T-helper 1 cell (primary cell): ENCODE data around the gene RRP8.

Experiments
- DNase-seq, 5 donors: peaks; one replicate each; pipeline ENCODE4 v3.0.0-alpha.2; 2012 to 2020

The RRP8 gene

DNA sequence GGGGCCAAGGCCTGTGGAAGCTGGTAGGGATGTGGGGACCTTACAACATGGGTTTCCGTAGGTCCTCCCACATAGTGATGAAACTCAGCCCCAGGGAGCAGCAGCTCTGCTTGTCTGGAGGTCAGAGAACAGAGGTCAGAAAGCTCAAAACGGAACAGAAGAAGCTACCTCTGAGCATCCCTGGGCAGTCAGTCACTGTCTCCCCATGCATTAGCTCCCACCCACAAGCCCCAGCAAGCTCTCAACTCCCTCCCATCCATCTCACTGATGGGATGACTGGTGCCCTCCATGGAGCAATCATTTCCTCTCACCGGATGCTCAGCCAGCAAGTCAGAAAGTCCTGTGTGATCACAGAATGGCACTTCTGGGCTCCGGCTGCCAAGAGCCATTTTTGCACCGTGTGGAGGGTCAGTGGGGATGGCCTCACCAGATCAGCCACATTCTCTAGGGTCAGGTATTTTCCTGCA lies 13.9 kb upstream of the RRP8 start:
- DNase-seq: no peak

DNA sequence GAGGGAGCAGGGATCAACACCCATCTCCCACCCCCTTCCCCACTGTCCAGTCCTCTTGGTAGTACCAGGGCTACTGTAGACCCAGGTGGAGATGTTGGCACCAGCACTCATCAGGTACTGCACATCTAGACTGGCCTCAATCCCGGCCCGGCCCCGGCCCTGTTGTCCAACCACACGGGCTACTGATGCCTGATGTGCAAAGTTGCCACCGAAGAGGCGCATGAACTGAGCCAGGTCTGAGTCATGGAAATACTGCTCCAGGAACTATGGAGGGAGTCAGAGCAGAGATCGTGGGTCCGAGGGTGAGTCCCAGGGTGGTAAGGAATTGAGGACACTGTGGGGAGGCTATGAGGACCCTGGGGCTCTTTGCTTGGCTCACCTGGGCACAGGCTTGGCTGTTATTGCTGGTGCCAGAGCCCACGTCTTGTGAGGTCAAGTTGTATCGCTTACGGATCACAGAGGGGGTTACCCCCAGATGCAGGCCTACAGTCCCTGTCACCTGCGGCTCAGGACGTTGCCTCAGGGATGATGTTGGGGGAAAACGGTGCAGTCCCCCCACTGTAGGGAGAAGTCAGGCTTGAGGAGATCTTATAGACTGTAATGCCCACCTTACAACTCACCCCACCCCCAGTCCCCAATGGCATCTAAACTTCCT lies 13.3 kb upstream of the RRP8 start:
- no peak for DNase-seq

DNA sequence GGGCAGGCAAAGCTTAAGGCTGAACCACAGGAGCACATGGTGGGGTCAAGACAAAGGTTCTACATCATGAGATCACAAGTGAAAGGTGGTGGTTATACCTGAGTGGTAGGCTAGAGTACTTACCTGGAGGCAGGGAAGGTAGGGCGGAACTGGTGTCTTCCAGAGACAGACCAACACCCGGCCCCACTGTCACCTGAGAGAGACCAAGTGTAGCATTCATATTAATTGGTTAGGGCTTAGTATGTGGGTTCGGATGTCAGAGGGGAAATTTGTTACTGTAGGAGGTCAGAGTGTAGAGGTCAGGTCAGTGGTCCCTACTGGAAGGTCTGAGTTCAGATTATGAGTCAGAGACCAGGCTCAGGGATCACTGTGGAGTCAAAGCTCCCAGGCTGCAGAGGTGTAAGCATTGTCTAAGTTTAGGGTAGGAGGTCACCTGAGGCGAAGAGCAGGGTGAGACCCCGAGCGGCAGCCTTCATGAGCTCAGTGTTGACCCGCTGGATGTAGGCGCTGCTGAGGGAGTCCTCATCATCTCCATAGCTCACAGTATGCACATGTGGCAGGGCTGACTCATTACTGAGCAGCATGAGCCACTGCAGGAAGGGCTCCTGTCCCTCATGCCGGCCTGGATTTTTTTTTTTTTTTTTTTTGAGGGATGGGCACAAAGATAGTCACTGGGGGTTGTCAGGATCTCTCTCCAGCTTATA lies 12.6 kb upstream of the RRP8 start:
- DNase-seq: no peak

DNA sequence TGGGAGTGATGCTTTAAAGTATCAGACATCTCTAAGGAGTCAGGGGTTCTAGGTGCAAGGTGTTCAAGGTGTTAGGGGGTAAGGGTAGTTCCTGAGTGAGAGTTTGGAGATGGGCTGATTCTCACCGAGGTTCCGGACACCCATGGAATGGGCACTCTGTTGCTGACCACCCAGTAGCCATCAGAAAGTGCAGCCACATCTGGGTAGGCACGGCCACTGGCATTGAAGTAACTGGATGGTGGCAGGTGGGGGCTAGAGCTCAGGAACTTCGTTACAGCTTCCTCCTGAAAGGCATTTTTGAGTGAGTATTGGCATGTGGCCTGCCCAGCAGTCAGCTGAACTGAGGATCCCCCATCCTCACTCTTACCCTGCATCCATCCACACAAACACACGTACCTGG lies 11.6 kb upstream of the RRP8 start:
- DNase-seq: no peak

DNA sequence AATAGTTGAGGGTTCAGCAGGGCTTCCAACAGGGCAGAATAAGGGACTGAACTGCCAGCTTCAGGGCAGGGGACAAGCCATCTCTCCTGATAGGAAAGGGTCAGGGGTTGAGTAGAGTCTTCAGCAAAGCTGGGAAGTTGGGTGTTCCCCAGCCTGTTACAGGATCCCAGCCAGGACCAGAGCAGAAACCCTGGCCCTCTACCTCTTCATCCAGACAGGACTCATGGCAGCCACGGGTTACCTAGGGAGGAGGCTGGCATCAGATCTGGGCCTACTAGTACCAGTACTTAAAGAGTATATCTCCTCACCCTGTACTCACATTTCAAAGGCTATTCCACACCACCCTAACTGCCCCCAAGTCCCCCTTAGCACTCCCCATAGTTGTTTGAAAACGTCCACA lies 11.0 kb upstream of the RRP8 start:
- DNase-seq: no peak

DNA sequence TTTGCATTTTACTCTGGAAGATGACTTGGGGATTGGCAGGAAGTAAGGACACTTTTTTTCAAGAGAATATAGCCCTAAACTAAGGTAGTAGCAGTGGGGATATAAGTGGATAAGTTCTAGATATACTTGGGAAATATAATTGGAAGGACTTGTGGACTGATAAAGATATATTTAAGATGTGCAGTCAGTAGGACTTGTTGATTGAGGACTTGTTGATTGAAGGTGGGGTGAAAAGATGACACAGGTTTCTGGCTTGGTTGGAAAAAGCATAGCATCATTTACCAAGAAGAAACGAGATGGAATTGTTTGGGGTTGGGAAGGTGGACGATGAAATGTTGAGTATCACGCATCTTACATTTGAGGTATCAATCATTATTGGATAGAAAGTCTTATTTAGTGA lies 10.1 kb upstream of the RRP8 start:
- no peak for DNase-seq

DNA sequence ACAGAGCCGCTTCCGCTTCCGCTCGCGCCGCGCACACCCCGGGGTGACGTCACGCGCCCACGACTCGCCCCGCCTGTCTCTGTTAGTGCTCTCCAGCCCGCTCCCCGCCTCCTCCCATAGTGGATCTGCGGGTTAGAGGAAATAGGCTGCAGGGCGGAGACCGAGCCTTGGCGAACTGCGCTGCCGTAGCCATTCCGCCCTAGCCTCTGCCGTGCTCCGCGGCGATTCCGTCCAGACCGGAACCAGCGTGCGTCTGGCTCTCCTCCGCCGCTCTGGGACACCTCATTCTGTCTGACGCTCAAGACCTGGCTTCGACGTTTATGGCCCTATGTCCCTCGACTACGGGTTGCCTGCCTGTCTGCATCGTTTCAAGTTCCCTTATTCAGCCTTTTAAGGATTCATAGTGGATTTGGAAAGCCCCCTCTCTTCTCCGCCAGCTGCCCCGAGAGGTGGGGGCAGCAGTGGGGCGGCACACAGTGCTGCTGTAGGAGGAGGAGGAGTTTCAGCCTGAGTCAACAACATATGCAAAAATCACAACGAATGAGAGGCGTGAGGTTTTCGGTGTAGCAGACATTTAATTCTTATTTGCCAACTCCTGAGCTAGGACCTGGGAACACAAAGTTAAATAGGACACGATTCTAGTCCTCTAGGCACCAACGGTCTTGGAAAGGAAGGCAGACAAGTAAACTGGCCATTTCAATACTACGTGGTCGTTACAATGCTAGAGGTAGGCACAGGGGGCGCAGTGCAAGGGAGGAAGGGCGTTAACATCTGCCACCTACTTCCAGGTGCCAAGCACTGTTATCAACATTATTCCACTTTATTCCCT lies 9.0 kb upstream of the RRP8 start, which contains the start of gene TAF10:
TAF10 (minus strand) TSS at position 4 of the 829 bp plus-strand sequence. CDS start 27 bp downstream, outside the sequence.
- peak; percentile 92 to 96 (median 95) for DNase-seq

DNA sequence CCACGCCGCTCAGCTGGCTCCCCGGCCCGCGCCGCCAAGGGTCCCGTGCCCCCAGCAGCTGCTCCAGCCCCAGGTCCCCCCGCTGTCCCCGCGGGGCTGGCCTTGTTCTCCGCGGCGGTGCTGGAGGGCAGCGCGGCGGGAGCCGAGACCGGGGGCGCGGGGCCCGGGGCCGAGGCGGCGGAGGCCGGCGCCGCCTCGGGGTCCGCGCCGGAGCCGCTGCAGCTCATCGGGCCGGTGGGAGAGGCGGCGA lies 8.5 kb upstream of the RRP8 start:
- peak in 1 of 5 donors; percentile 36 for DNase-seq

DNA sequence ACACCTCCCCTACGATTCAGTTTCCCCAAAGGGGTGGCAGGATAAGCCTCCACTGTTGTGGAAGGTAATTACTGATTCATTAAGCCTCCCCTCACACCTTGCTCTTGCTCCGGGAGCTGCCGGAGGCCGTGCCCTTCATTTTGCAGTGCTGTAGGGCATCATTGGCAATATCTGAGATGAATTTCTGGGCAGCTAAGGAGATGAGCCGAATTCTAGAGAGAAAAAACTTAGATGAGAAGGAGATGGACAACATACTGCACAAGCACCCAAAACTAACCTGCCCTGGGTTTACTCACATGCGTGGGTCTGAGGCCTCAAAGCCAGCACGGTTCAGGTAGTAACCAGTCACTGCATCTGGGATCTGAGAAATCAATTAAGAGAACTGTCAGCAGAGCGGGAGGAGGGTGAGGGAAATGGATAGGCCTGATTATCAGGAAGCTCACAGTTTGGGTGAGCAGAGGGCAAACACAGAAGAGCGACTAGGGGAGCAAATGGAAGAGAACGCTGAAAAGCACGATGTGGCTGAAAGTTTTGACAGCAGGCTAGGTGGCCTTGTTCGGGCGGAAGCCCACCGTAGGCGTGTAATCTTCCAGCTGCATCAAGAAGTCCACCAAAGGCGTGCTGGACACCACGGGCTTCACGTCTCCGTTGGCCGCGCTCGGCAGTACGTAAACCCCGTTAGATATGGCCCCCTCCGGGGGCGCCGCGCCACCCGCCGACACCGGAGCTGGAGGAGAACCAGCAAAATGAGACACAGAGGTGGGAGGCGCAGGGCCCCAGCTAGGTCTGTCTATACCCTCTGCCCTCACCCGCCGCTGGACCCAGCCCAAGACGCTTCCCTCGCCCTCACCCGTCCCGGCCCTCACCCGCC lies 7.9 kb upstream of the RRP8 start:
- DNase-seq: peak in 1 of 5 donors; percentile 22

DNA sequence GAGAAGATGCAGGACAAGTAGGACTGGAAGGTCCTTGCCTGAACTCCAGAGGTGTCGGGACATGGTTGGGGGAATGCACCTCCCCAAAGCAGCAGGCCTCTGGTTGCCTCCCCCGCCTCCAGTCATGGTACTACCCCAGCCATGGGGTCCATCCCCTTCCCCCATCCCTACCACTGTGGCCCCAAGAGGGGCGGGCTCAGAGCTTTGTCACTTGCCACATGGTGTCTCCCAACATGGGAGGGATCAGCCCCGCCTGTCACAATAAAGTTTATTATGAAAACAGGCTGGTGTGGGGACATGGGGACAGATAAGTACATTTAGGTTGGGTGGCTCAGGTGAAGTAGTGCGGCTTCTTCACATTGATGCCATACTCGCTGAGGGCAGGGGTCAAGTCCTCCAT lies 7.2 kb upstream of the RRP8 start:
- no peak for DNase-seq

DNA sequence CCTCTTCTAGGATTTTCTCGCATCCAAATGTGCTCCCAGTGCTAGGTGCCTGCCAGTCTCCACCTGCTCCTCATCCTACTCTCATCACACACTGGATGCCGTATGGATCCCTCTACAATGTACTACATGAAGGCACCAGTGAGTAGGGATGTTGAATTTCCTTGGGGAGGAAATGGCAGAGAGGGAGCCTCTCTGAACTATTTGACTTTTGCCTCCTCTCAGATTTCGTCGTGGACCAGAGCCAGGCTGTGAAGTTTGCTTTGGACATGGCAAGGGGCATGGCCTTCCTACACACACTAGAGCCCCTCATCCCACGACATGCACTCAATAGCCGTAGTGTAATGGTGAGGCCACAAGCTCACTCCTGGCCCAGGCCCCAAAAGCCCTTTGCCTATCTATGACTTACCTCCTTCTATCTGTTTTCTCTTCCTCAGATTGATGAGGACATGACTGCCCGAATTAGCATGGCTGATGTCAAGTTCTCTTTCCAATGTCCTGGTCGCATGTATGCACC lies 6.1 kb upstream of the RRP8 start:
- DNase-seq: no peak

DNA sequence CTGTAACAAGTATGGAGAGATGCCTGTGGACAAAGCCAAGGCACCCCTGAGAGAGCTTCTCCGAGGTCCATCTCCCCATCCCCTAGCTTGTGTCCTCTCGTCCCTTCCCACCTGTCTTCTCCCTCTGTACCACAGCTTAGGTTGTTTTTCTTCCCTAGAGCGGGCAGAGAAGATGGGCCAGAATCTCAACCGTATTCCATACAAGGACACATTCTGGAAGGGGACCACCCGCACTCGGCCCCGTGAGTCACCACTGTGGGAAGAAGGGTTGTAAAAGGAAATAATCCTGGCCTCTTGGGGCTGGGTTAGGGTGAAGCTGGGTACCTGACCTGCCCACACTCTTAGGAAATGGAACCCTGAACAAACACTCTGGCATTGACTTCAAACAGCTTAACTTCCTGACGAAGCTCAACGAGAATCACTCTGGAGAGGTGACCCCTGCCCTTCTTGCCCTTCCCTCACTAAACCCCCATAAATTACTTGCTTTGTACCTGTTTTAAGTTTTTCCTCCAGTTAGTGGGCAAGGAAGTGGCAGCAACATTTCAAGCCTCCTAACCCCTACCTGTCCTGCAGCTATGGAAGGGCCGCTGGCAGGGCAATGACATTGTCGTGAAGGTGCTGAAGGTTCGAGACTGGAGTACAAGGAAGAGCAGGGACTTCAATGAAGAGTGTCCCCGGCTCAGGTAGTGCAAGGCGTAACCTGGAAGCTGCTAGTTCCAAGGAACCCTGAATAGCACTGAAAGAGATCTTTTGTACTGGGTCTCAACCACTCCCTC lies 5.5 kb upstream of the RRP8 start:
- DNase-seq: no peak

DNA sequence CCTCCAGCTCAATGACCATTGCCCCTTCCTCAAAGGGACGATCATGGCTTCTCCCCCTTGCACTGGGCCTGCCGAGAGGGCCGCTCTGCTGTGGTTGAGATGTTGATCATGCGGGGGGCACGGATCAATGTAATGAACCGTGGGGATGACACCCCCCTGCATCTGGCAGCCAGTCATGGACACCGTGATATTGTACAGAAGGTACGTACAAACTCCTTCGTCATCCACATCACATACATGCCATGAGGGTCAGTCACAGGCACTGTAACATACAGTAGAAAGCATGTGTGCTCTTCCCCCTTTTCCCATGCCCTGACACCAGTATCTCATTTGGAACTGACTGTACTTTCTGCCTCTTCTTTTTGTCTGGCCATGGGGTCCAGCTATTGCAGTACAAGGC lies 4.6 kb upstream of the RRP8 start:
- DNase-seq: no peak

DNA sequence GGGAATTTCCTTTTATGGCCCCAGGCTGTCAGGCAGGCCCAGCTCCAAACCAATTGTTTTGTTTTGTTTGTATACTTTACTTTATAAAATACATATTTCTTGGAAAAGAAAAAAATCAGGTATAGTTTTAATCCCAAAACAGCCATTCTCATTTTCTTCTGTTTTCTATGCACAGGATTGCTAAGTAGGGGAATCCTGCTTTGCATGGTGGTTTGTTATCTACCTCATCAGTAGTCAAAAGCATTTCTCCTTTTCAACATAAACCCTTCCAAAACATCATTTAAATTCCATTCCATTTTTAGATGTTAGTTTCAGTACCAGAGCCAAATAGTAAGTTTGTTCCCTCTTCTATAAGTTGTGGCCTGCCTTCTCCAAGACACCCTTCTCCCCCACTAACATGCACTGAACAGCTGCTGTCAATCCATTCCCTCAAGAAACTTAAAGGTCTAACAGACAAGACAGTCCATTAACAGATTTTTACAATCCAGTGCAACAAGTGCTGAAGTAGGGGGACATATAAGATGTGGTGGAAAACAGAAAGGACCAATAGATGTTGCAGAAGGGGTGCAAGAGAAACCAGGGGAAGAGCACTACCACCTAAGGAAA lies 3.9 kb upstream of the RRP8 start:
- DNase-seq: no peak

DNA sequence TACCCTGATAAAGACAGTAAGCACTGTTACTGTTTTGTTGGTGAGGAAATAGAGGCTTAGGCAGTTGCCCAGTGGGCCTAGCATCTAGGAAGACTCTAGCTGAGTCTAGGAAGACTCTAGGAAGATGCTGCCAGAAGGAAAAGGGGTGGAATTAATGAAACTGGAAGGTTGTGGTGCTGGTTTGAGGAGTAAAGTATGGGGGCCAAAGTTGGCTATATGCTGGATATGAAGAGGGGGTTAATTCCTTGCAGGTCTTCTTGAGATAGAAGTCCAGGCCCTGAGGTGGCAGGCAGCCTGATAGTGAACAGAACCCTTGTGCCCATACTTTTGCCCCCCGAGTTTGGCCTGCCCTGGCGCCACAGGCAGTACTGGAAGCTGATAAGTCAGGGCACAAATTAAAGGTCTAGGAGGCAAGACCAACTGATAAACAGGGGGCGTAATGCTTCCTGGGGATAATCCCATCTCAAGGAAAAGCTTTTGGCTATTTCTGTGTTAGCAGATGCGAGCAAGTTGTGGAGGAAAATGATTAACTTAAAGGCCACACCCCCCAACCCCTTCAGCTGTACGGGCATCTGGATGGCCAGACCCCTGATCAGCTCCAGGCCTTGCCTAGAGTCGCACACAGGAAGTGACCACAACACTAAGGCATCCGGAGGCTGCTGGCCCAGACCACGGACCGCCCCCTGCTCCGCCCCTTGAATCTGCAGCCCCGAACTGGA lies 3.2 kb upstream of the RRP8 start:
- peak in 2 of 5 donors; percentile 31 to 73 for DNase-seq

DNA sequence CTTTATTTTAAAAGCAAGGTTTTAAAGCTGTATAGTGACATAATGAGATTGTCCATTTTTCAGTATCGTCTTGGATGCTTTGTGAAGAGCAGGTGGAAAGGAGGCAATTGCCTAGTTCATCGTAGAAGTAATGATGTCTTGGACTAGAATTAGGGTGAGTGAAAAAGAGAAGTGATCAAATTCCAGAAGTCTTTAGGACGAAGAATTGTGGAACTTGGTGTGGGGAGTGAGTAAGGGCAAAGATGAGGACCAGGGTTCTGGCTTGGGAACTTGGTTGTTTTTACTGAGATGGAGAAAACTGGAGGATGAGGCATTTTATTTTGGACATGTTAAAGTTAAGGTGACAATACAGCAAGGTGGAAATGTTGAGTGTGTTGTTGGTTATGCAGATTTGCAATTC lies 1.4 kb upstream of the RRP8 start:
- no peak for DNase-seq

DNA sequence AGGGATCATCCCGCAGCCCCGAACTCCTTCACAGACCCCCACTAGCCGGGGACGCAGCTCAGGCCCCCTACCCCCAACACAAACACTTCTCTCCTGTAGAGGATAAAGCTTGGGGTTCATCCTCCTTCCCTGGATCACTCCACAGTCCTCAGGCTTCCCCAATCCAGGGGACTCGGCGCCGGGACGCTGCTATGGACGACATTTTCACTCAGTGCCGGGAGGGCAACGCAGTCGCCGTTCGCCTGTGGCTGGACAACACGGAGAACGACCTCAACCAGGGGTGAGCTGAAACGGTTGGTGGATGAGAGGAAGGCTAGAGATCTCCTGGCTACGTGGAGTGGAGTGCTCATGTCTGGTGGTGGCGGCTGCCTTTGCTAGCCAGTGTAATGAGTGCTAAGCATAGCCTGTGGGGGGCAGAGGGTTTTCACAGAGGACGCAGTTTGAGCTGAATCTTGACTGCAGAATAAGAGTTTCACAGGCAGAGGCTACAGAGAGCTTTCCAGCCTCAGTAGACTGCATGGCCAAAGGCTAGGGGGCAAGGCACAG lies 738 bp upstream of the RRP8 start:
- peak in 4 of 5 donors; percentile 33 to 59 (median 46) for DNase-seq

DNA sequence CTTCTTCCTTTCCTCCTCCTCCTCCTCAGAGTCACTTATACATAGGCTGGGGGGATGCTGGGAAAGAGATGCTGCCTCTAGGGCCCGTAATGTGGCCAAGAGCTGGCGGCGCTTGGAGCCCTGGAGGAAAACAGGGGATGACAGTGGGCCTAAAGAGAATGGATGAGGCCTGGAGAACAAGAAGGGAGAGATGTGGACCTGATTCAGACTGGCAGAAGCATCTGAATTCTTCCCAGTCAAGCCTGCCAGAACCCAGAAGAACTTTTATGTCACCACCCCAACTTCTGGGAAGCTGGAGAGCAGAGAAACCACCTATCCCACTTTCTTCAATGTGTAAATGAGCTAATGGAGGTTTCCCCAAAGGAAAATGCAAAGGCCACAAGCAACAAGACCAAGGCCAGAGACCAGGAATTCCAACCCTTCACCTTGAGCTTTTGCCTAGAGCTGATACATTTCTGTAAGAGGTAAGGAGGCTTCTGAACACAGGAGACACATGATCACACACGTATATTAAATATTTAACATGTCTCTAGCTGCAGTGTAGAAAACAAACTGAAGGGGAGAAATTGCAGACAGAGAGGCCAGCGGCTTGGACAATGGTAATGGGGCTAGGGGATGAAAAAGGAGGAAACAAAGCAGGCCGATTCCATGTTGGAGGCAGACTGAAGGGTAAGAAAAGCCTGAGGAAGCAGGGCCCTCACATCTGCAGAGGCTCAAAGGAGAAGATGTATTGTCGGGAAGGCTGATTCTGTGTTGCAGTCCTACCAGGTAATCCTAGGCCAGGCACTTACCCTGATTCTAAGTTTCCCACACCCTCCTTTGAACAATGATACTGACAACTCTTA lies 1.1 kb downstream of the RRP8 start:
- no peak for DNase-seq

DNA sequence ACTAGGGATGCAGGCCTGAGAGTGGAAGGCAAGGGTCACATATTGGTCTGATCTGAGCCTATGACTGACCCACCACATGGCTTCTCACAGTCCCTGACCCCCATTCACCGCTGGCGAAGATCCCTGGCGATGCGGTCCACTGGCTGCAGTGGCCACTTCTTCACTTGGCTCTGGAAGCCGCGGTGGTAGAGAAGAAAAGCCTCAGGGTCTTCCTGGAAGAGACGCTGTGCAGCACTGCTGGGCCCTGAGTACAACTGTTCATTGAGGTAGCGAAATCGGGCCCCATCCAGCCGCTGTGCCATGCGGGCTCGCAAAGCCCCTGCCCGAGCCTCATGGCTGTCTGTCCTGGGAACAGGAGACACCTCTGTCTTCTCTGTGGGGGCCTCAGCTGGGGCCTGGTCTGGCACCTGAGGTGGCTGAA lies 2.4 kb downstream of the RRP8 start:
- DNase-seq: no peak
